GM19193 (cell line): ENCODE results near the gene ZCCHC8.

Source experiments
- POLR2A ChIP-seq: IDR thresholded peaks from 4 replicates; pipeline ENCODE4 v1.6.1; 2011; ENCODE audit not compliant: insufficient read depth, insufficient read length; ENCODE audit errors: extremely low read depth

The ZCCHC8 gene

DNA sequence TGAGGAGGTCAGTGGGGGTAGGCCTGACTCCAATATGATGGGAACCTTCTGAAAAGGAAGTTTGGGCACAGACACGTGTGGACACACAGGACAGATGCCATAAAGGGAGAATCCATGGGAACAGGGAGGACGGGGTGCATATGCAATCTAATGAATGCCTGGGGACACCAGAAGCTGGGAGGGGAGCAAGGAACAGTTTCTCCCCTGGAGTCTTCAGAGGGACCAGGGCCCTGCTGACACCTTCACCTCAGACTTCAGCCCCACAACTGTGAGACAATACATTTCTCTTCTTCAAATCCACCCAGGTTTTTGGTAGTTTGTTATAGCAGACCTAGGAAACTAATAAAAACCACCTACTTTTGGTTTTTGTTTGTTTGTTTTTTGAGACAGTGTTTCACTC lies 43.1 kb downstream of the ZCCHC8 start:
- TF ChIP-seq POLR2A: no peak

GRCh38 chr12:122454739-122455138 lies 46.0 kb downstream of the ZCCHC8 start:
- TF ChIP-seq POLR2A: no peak

DNA sequence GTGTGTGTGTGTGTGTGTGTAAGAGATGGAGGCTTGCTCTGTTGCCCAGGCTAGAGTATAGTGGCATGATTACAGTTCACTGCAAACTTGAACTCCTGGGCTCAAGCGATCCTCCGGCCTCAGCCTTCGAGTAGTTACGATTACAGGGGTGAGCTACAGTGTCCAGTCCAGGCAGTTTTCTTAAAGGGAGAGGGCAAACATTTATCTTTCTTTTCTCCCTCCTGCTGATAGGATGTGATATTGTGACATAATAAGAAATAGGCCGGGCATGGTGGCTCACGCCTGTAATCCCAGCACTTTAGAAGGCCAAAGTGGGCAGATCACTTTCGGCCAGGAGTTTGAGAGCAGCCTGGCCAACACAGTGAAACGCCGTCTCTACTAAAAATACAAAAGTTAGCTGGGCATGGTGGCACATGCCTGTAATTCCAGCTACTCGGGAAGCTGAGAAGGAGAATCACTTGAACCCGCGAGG lies 46.4 kb downstream of the ZCCHC8 start:
- TF ChIP-seq POLR2A: no peak

DNA sequence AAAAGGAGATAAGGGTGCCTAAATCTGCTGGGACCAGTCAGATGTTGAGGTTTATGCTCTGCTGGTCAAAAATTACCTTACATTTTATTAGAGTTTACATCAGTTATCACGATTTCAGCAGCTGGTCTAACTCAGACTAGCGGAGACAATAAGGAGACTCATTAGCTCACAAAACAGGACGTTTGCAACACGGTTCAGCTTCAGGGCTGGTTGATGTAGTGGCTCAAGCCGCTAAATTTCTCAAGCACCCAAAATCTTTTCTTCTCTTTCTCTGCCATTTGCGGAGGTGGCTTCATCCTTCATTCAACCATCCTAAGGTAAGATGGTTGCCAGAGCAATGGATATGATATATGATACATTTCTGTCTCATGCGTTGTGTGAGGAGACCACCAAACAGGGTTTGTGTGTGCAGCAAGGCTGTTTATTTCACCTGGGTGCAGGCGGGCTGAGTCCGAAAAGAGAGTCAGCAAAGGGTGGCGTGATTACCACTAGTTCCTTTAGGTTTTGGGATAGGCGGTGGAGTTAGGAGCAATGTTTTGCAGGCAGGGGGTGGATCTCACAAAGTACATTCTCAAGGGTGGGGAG lies 47.9 kb downstream of the ZCCHC8 start:
- TF ChIP-seq POLR2A: no peak

GRCh38 chr12:122449317-122449716 lies 51.4 kb downstream of the ZCCHC8 start:
- no peak for TF ChIP-seq POLR2A

GRCh38 chr12:122437656-122438121 lies 63.0 kb downstream of the ZCCHC8 start:
- TF ChIP-seq POLR2A: no peak

- TF ChIP-seq POLR2A: no peak
Measured at GRCh38 chr12:122435186-122435585, 65.5 kb downstream of the ZCCHC8 start.

DNA sequence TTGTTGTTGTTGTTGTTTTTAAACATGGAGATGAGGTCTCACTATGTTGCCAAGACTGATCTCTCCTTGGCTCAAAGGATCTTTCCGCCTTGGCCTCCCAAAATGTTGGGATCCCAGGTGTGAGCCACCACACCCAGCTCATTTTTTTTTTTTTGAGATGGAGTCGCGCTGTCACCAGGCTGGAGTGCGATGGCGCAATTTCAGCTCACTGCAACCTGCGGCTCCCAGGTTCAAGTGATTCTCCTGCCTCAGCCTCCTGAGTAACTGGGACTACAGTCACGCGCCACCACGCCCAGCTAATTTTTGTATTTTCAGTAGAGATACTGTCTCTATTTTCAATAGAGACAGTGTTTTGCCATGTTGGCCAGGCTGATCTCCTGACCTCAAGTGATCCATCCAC lies 73.3 kb downstream of the ZCCHC8 start:
- TF ChIP-seq POLR2A: no peak

DNA sequence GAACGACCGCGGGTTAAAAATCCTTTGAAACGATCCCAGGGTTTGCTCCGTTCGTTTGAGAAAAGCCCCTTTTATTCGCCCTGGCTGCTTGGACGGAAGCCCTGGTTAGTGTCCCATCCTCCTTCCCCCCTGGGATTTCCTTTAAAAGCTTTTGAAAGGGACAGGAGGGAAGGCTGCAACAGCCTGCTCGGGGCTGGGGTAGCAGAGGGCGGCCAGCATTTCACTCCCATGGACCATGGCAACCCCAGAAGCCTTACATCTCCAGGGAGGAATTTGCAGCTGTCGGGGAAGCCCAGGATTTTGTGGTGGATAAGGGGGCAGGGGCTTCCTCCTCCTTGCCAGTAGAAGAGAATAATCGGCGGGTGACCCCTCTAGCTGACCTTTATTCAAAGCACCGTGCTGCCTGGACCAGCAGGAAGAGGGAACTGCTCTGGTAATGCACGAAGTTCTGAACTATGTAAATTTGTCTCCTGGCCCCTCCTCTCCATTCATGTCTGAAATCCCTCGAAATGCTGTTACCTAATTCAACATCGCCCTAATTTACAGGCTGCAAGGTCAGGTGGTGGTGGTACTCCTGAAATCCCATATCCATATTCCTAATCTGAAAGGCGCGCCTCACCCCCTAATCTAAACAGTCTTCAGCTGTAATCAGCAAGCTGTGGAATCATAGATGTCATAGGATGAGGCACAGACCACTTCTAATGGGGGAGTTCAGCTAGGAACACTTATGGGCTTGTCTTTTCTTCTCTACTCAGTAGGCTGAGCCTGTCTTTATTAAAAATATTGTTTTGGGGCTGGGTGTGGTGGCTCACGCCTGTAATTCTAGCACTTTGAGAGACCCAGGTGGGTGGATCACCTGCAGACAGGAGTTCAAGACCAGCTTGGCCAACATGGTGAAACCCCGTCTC lies 77.2 kb downstream of the ZCCHC8 start:
- no peak for TF ChIP-seq POLR2A

DNA sequence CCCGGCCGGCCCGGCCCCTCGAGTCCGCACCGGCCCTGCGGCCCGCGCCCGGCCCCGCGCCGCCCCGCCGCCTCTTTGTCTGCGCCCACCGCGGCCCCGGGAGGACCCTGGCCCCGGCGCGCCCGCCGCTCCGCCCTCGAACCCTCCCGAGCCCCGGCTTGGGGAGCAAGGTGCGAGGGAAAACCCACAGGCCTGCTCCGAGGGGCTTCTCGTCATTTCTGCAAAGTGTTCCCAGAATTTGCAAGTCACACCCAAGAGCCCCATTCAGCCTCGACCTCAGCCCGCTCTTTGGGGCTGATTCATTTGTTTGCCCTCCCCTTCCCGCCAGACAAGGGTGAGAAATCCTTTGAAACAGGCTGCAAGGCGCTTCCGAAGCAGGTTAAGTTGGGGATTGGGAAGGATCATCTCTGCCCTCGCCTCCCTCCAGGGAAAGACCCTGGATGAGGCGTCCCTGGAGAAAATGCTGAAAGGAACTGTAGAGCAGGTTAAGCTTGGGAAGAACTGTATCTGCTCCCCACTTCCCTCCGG lies 77.9 kb downstream of the ZCCHC8 start:
- no peak for TF ChIP-seq POLR2A

DNA sequence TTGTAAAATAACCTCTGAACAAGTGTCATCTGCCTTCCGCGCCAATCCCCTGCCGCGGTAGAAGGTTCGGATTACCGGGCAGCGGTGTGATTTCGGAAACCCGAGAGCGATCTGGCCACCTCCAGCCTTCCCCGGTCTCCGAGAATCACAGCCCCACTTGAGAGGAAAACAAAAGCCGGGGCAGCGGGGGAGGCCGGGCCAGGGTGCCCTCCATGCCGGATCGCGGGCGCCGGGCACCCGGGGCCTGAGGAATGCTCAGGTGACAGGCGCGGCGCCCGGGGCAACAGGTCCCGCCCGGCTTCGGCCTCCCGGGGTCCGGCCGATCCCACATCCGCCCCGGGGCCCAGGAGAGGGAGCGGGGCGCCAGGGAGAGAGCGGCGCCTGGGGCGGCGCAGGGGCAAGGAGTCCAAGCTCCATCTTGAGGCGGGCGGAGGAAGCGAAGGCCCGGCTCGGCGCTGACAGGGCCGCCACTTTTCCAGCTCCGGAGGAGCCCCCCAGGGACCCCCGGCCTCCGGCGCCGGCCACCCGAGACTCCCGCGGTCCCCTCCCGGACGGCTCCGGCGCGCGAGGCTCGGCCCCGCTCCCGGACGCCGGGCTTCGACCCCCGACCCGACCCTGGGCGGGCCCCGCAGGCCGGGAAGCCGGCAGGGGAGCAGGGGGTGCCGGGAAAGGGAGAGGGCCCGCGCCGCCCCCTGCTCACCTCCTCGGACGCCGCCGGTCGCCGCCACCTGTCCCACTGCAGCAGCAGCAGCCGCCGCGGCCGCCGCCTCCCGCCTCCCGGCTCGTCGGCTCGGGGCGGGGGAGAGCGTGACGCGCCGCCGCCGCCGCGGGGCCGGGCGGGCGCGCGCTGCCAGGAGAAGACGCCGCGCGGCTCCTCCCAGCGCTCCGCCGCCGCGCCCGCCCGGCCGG lies 78.7 kb downstream of the ZCCHC8 start, which contains the start of gene CLIP1:
TSS of gene CLIP1 (minus strand) at position 849 of the 909 bp plus-strand sequence. CDS start 42,217 bp downstream, outside the sequence.
- TF ChIP-seq POLR2A: peak; percentile 54
